Endothelial cell of umbilical vein (primary cell): ENCODE measurements around the gene RNF157. TPM values are rescaled to one million over a fixed set of nuclear protein-coding genes. Genes with fewer than 3 reads are reported as not detected.
A peak's percentile ranks its signal among the peaks of the same experiment; 100 is the strongest.

ENCODE experiments used
- BruUV-seq: library from RNA; stranded (reverse); fragments of 400-500 nt; replicated peaks from 2 replicates; lab custom pipeline; 2021; lab: Mats Ljungman, UMichigan
- CTCF ChIA-PET: fragments of 300-600, 350-600 bp; sonication (Branson Sonifier 250); formaldehyde crosslinking; loops from one replicate; lab custom pipeline; 2021; ENCODE audit warnings: antibody characterized with exemption, inconsistent platforms; lab: Charles Lee
- POLR2A ChIA-PET: fragments of 300-600, 350-600 bp; sonication (Branson Sonifier 250); formaldehyde crosslinking; loops from one replicate; lab custom pipeline; 2021; ENCODE audit warnings: antibody characterized with exemption, inconsistent platforms; lab: Charles Lee
- DNase-seq: peaks from one replicate; pipeline ENCODE4 v3.0.0-alpha.2; 2011; ENCODE audit warnings: low read depth, low spot score
- FAIRE-seq: peaks from 2 replicates; lab custom pipeline; 2011; peaks lifted over from hg19 to GRCh38; lab: Jason Lieb, UNC
- H2AFZ ChIP-seq: 2 replicates; pipeline ENCODE4 v1.6.0; 2012; ENCODE audit warnings: low read depth, low read length, control low read depth, inconsistent platforms
- H3K27ac ChIP-seq: 2 replicates; pipeline ENCODE4 v1.5.1; 2011; ENCODE audit warnings: low read depth, mild to moderate bottlenecking, control low read depth, low read length, moderate library complexity; ENCODE audit not compliant: insufficient read depth
- H3K27me3 ChIP-seq, 2 experiments: 2 replicates each; pipeline versions ENCODE4 v1.6.0 to v1.6.1; 2011; ENCODE audit warnings: low read length in 2 of 2, mixed read lengths in 1 of 2; ENCODE audit not compliant: control insufficient read depth in 2 of 2, insufficient read depth in 2 of 2
- H3K36me3 ChIP-seq, 2 experiments: 2 replicates in 1 of 2; 3 replicates in 1 of 2; pipeline ENCODE4 v1.5.1; 2011; ENCODE audit warnings: low read length in 2 of 2, mild to moderate bottlenecking in 1 of 2, moderate library complexity in 1 of 2; ENCODE audit not compliant: control insufficient read depth in 2 of 2, insufficient read depth in 2 of 2; ENCODE audit errors: extremely low read depth in 1 of 2
- H3K4me1 ChIP-seq: 3 replicates; pipeline ENCODE4 v1.5.1; 2011; ENCODE audit warnings: mild to moderate bottlenecking, low read length; ENCODE audit not compliant: control insufficient read depth, insufficient read depth; ENCODE audit errors: extremely low read depth
- H3K4me2 ChIP-seq: 2 replicates; pipeline ENCODE4 v1.6.1; 2011; ENCODE audit warnings: low read length, control low read depth, mixed read lengths; ENCODE audit not compliant: insufficient read depth
- H3K4me3 ChIP-seq, 3 experiments: fragments of 200-600 bp in 1 of 3; sonication (generic), shearing (Covaris generic) in 1 of 3; replicated peaks in 1 of 3; 2 replicates each; pipeline ENCODE4 v1.5.1; 2011 to 2016; ENCODE audit warnings: control low read depth in 3 of 3, low read length in 3 of 3, mild to moderate bottlenecking in 2 of 3, inconsistent platforms in 1 of 3, low read depth in 1 of 3, moderate library complexity in 1 of 3; ENCODE audit not compliant: insufficient read depth in 1 of 3
- H3K79me2 ChIP-seq: 2 replicates; pipeline ENCODE4 v1.6.0; 2012; ENCODE audit warnings: low read length, inconsistent platforms; ENCODE audit not compliant: control insufficient read depth, insufficient read depth
- H3K9ac ChIP-seq: replicated peaks from 2 replicates; pipeline ENCODE3; 2011; ENCODE audit warnings: low read length, control low read depth; ENCODE audit not compliant: insufficient read depth; ENCODE audit errors: extremely low read depth
- H3K9me1 ChIP-seq: replicated peaks from 3 replicates; pipeline ENCODE4 v1.6.0; 2011; ENCODE audit warnings: mild to moderate bottlenecking, low read length; ENCODE audit not compliant: control insufficient read depth, insufficient read depth; ENCODE audit errors: extremely low read depth
- H3K9me3 ChIP-seq: replicated peaks from 2 replicates; pipeline ENCODE4 v1.5.1; 2012; ENCODE audit warnings: low read length, inconsistent platforms; ENCODE audit not compliant: control insufficient read depth, insufficient read depth
- H4K20me1 ChIP-seq: replicated peaks from 2 replicates; pipeline ENCODE3; 2011; ENCODE audit warnings: mild to moderate bottlenecking, low read length; ENCODE audit not compliant: control insufficient read depth, insufficient read depth; ENCODE audit errors: extremely low read depth
- CTCF ChIP-seq, 2 donors: IDR thresholded peaks; 1 replicate in 1 of 2; 2 replicates in 1 of 2; pipeline ENCODE4 v1.5.1; 2011; ENCODE audit warnings: low read length in 2 of 2, mild to moderate bottlenecking in 2 of 2, moderate library complexity in 2 of 2, control low read depth in 1 of 2, inconsistent platforms in 1 of 2, low read depth in 1 of 2; ENCODE audit not compliant: insufficient read depth in 1 of 2; ENCODE audit errors: extremely low read depth in 1 of 2
- EZH2 ChIP-seq: IDR thresholded peaks from 2 replicates; pipeline ENCODE4 v1.6.1; 2012; ENCODE audit warnings: borderline replicate concordance, low read depth, mild to moderate bottlenecking, moderate library complexity, low read length, inconsistent platforms; ENCODE audit not compliant: severe bottlenecking
- FOS ChIP-seq: IDR thresholded peaks from 2 replicates; pipeline ENCODE4 v1.6.1; 2011; ENCODE audit warnings: mild to moderate bottlenecking, low read length, moderate library complexity, borderline replicate concordance; ENCODE audit not compliant: insufficient read depth
- GATA2 ChIP-seq: IDR thresholded peaks from 2 replicates; pipeline ENCODE4 v1.7.0; 2011; ENCODE audit warnings: low read depth, mild to moderate bottlenecking, moderate library complexity, mixed read lengths, low read length; ENCODE audit not compliant: insufficient read length, insufficient read depth
- JUN ChIP-seq: IDR thresholded peaks from 2 replicates; pipeline ENCODE4 v1.6.1; 2011; ENCODE audit warnings: borderline replicate concordance, low read depth; ENCODE audit not compliant: insufficient read length, insufficient read depth
- MAX ChIP-seq: IDR thresholded peaks from 2 replicates; pipeline ENCODE4 v1.6.1; 2011; ENCODE audit not compliant: insufficient read depth, insufficient read length
- MYC ChIP-seq: IDR thresholded peaks from one replicate; pipeline ENCODE4 v1.6.1; 2011; ENCODE audit warnings: mild to moderate bottlenecking, low read depth, low read length
- POLR2A ChIP-seq: IDR thresholded peaks from 2 replicates; pipeline ENCODE4 v1.6.1; 2012; ENCODE audit warnings: low read depth, mild to moderate bottlenecking, control low read depth, low read length
- POLR2AphosphoS5 ChIP-seq: IDR thresholded peaks from 2 replicates; pipeline ENCODE4 v1.6.1; 2012; ENCODE audit warnings: low read depth, mild to moderate bottlenecking, control low read depth, low read length, moderate library complexity; ENCODE audit not compliant: insufficient read depth
- dilution Hi-C: fragments of 300-500 bp; cut with MboI; formaldehyde crosslinking; loops from one replicate; pipeline ENCODE4 v1.15.0; 2019; ENCODE audit warnings: low sequenced_read_pairs; ENCODE audit not compliant: extremely low pct_ligation_motif_present
- intact Hi-C: fragments of 100-400 bp; cut with micrococcal nuclease; formaldehyde crosslinking; loops from one replicate; pipeline ENCODE4 v1.10.0; 2022
- polyA plus RNA-seq, 4 experiments: library from polyadenylated mRNA; depleted of rRNA in 3 of 4; stranded (reverse) in 3 of 4; unstranded in 1 of 4; fragments of >200 nt; gene quantifications; 2 replicates each; pipeline versions ENCODE4 v1.2.1 to v1.2.3, GENCODE V29; 2011 to 2012; ENCODE audit warnings: missing spikeins in 1 of 4
- total RNA-seq: library from RNA; stranded (reverse); gene quantifications from 2 replicates; pipeline ENCODE4 v1.2.3, GENCODE V29; 2021

The RNF157 gene
- total and polyA plus RNA-seq, 2 donors (not counting 3 experiments of a cell fraction or from before 2014, with no cell fraction given) = 0.07 to 0.86 TPM

GRCh38 chr17:76121932-76122430, 118.3 kb downstream of the RNF157 start:
- no peaks in the 10 kb centered on the region for H3K9me1 ChIP-seq
- intact Hi-C loops (loop anchor here (1.0 to 5.0 kb wide), 5 partner anchors 25 to 175 kb away; no protein-coding TSS in a partner anchor), dilution Hi-C loops (no loop called here)
- peak overlapping the region; percentile 96 for H2AFZ ChIP-seq
- ChIA-PET POLR2A (interaction anchor here (0.6 to 1.3 kb wide), 2 partner anchors 30 to 157 kb away, joined by 5 to 9 read pairs; no protein-coding TSS in a partner anchor), CTCF (interaction anchor here (0.5 to 14.5 kb wide), 20 partner anchors 9 to 210 kb away, joined by 3 to 320 read pairs (median 4); partner anchors contain the start of gene FOXJ1)
- H3K4me1 ChIP-seq = peaks cover 3% of the 10 kb centered on the region
- H3K9ac ChIP-seq = peak overlapping the region; percentile 36
- peak overlapping the region; percentile 14 for H3K27ac ChIP-seq
- TF ChIP-seq FOS = no peak
- TF ChIP-seq MAX = no peak
- TF ChIP-seq POLR2AphosphoS5 = no peak
- no peak for TF ChIP-seq POLR2A
- TF ChIP-seq MYC = no peak
- peak overlapping the region; percentile 26 for H3K4me2 ChIP-seq
- no peaks in the 10 kb centered on the region for H3K27me3 ChIP-seq
- no peaks in the 10 kb centered on the region for H3K36me3 ChIP-seq
- no peaks in the 10 kb centered on the region for H4K20me1 ChIP-seq
- FAIRE-seq = no peak
- no TSS peak for BruUV-seq
- no peak for DNase-seq
- H3K9me3 ChIP-seq = no peaks in the 10 kb centered on the region
- H3K4me3 ChIP-seq = peak overlapping the region in 1 of 3 experiments; percentile 8
- no peaks in the 10 kb centered on the region for H3K79me2 ChIP-seq

GRCh38 chr17:76120658-76121008, 119.7 kb downstream of the RNF157 start:
- BruUV-seq = no TSS peak

More at GRCh38 chr17:76120658-76121008, 119.7 kb downstream of the RNF157 start:
- TF ChIP-seq CTCF (IDR thresholded peaks at IDR 0.05; ENCODE audit: extremely low read depth in 1 of 2, insufficient read depth in 1 of 2, low read depth in 1 of 2, low read length in 2 of 2) = no peak
- TF ChIP-seq POLR2A = no peak
- no peak for TF ChIP-seq MYC
- TF ChIP-seq JUN = no peak
- no peak for TF ChIP-seq GATA2
- no peak for TF ChIP-seq MAX
- TF ChIP-seq EZH2 = no peak
- no peak for TF ChIP-seq POLR2AphosphoS5
- no peak for TF ChIP-seq FOS
- Histone ChIP-seq H3K27me3 (no peaks in the 10 kb centered on the region), H4K20me1 (no peaks in the 10 kb centered on the region), H3K79me2 (no peaks in the 10 kb centered on the region), H3K4me1 (peaks cover 3% of the 10 kb centered on the region), H3K4me3 (no peak overlapping the region), H3K9me1 (no peaks in the 10 kb centered on the region), H3K4me2 (no peak overlapping the region), H3K9ac (no peak overlapping the region), H3K27ac (no peak overlapping the region), H3K9me3 (no peaks in the 10 kb centered on the region), H2AFZ (no peak overlapping the region), H3K36me3 (no peaks in the 10 kb centered on the region)
- POLR2A ChIA-PET = interaction anchor here (1.3 kb wide), 1 partner anchor 158 kb away, joined by 5 read pairs; no protein-coding TSS in a partner anchor
- intact Hi-C loops (loop anchor here (1.0 to 5.0 kb wide), 5 partner anchors 27 to 177 kb away; no protein-coding TSS in a partner anchor), dilution Hi-C loops (no loop called here)
- DNase-seq = no peak
- FAIRE-seq = no peak
- CTCF ChIA-PET = interaction anchor here (1.0 to 14.5 kb wide), 12 partner anchors 10 to 179 kb away, joined by 3 to 320 read pairs (median 4); no protein-coding TSS in a partner anchor
